ENCODE data around the gene PLA2G4D.

Gene PLA2G4D

GRCh38 chr15:42084465-42085235 lies 9.7 kb downstream of the PLA2G4D start:
- Histone ChIP-seq H3K27me3 (ENCODE audit: control insufficient read depth, low read length) (peaks cover 5% of the 10 kb centered on the region), H3K4me1 (ENCODE audit: control insufficient read depth, low read length) (no peaks in the 10 kb centered on the region), H4K20me1 (ENCODE audit: control insufficient read depth, insufficient read depth, low read depth, low read length) (no peaks in the 10 kb centered on the region), H3K4me2 (ENCODE audit: low read length) (no peak overlapping the region), H3K9me2 (replicated peaks; ENCODE audit: control insufficient read depth, low read length) (no peaks in the 10 kb centered on the region), H3K36me3 (ENCODE audit: control insufficient read depth, low read length) (no peaks in the 10 kb centered on the region), H3F3A (ENCODE audit: control insufficient read depth, insufficient read depth) (no peaks in the 10 kb centered on the region), H3K27ac (ENCODE audit: low read depth, low read length) (no peak overlapping the region), H3K4me3 (ENCODE audit: low read length) (no peak overlapping the region), H3K79me2 (ENCODE audit: control insufficient read depth, low read length) (no peaks in the 10 kb centered on the region), H3K9me3 (ENCODE audit: control insufficient read depth, insufficient read depth, low read length) (no peaks in the 10 kb centered on the region)
- TF ChIP-seq EZH2phosphoT487 (IDR thresholded peaks at IDR 0.05; ENCODE audit: borderline replicate concordance, low read length) (no peak), CTCF (IDR thresholded peaks at IDR 0.05; ENCODE audit: low read depth, low read length, poor library complexity, severe bottlenecking) (peak; percentile 96)

- Histone ChIP-seq H3K9me2 (replicated peaks; ENCODE audit: control insufficient read depth, low read length) (no peaks in the 10 kb centered on the region), H3K9me3 (ENCODE audit: control insufficient read depth, insufficient read depth, low read length) (no peaks in the 10 kb centered on the region), H3K27ac (ENCODE audit: low read depth, low read length) (no peak overlapping the region), H4K20me1 (ENCODE audit: control insufficient read depth, insufficient read depth, low read depth, low read length) (no peaks in the 10 kb centered on the region), H3F3A (ENCODE audit: control insufficient read depth, insufficient read depth) (no peaks in the 10 kb centered on the region), H3K27me3 (ENCODE audit: control insufficient read depth, low read length) (peaks cover 4% of the 10 kb centered on the region), H3K36me3 (ENCODE audit: control insufficient read depth, low read length) (no peaks in the 10 kb centered on the region), H3K4me2 (ENCODE audit: low read length) (no peak overlapping the region), H3K79me2 (ENCODE audit: control insufficient read depth, low read length) (no peaks in the 10 kb centered on the region), H3K4me1 (ENCODE audit: control insufficient read depth, low read length) (no peaks in the 10 kb centered on the region), H3K4me3 (ENCODE audit: low read length) (no peak overlapping the region)
- no peak for TF ChIP-seq CTCF (IDR thresholded peaks at IDR 0.05; ENCODE audit: low read depth, low read length, poor library complexity, severe bottlenecking)
- no peak for TF ChIP-seq EZH2phosphoT487 (IDR thresholded peaks at IDR 0.05; ENCODE audit: borderline replicate concordance, low read length)
Measured at GRCh38 chr15:42083916-42084315, 10.4 kb downstream of the PLA2G4D start.

- H3K27ac ChIP-seq (ENCODE audit: low read depth, low read length) = no peak overlapping the region
- TF ChIP-seq CTCF (IDR thresholded peaks at IDR 0.05; ENCODE audit: low read depth, low read length, poor library complexity, severe bottlenecking) (no peak), EZH2phosphoT487 (IDR thresholded peaks at IDR 0.05; ENCODE audit: borderline replicate concordance, low read length) (no peak)
- no peaks in the 10 kb centered on the region for H3K4me1 ChIP-seq (ENCODE audit: control insufficient read depth, low read length)
- H3K4me2 ChIP-seq (ENCODE audit: low read length) = no peak overlapping the region
- H3F3A ChIP-seq (ENCODE audit: control insufficient read depth, insufficient read depth) = no peaks in the 10 kb centered on the region
- H3K79me2 ChIP-seq (ENCODE audit: control insufficient read depth, low read length) = no peaks in the 10 kb centered on the region
- no peaks in the 10 kb centered on the region for H3K36me3 ChIP-seq (ENCODE audit: control insufficient read depth, low read length)
- H3K4me3 ChIP-seq (ENCODE audit: low read length) = no peak overlapping the region
- no peaks in the 10 kb centered on the region for H4K20me1 ChIP-seq (ENCODE audit: control insufficient read depth, insufficient read depth, low read depth, low read length)
- H3K27me3 ChIP-seq (ENCODE audit: control insufficient read depth, low read length) = peaks cover 4% of the 10 kb centered on the region
- no peaks in the 10 kb centered on the region for H3K9me2 ChIP-seq (replicated peaks; ENCODE audit: control insufficient read depth, low read length)
- no peaks in the 10 kb centered on the region for H3K9me3 ChIP-seq (ENCODE audit: control insufficient read depth, insufficient read depth, low read length)
Measured at GRCh38 chr15:42083605-42083908, 10.8 kb downstream of the PLA2G4D start.
